HepG2 (cell line): ENCODE measurements around the gene PLD2. TPM values are rescaled to one million over a fixed set of nuclear protein-coding genes. Genes with fewer than 3 reads are reported as not detected.

Experiments used
- CREM ChIP-seq, 2 experiments: sonication (generic) in 1 of 2; formaldehyde crosslinking in 1 of 2; IDR thresholded peaks; 2 replicates each; pipeline versions ENCODE4 v1.4.0 to v1.6.1; 2016 to 2020; ENCODE audit warnings: antibody characterized with exemption in 1 of 2, mild to moderate bottlenecking in 1 of 2, missing genetic modification reagents in 1 of 2
- ELF3 ChIP-seq: IDR thresholded peaks from 2 replicates; pipeline ENCODE4 v1.6.1; 2016; ENCODE audit warnings: missing genetic modification reagents, missing compliant biosample characterization
- FOXA3 ChIP-seq: IDR thresholded peaks from 2 replicates; pipeline ENCODE4 v1.6.1; 2016; ENCODE audit warnings: missing genetic modification reagents, missing compliant biosample characterization
- FOXK1 ChIP-seq: sonication (generic); formaldehyde crosslinking; IDR thresholded peaks from 2 replicates; pipeline ENCODE4 v1.4.0; 2020; ENCODE audit warnings: low read depth, missing genetic modification reagents, borderline replicate concordance
- HDAC2 ChIP-seq: sonication (generic); formaldehyde crosslinking; IDR thresholded peaks from 2 replicates; pipeline ENCODE4 v1.4.0; 2020; ENCODE audit warnings: missing genetic modification reagents
- LCORL ChIP-seq, 2 experiments: fragments of 450-650 bp in 1 of 2; sonication (generic) in 1 of 2; formaldehyde crosslinking in 1 of 2; IDR thresholded peaks; 2 replicates each; pipeline versions ENCODE4 v1.5.0 to v1.6.1; 2017 to 2020; ENCODE audit warnings: antibody characterized with exemption in 1 of 2, missing genetic modification reagents in 1 of 2
- MBD4 ChIP-seq: IDR thresholded peaks from 2 replicates; pipeline ENCODE4 v1.6.1; 2012; ENCODE audit warnings: low read length, inconsistent platforms, borderline replicate concordance
- NCOA2 ChIP-seq: sonication (generic); formaldehyde crosslinking; IDR thresholded peaks from 2 replicates; pipeline ENCODE4 v1.8.0; 2022; ENCODE audit warnings: inconsistent platforms
- NFYC ChIP-seq: IDR thresholded peaks from 2 replicates; pipeline ENCODE4 v1.6.1; 2016; ENCODE audit warnings: missing genetic modification reagents, missing compliant biosample characterization
- PCBP1 ChIP-seq: fragments of 200-400 bp; formaldehyde crosslinking; IDR thresholded peaks from 2 replicates; pipeline ENCODE4 v1.6.1; 2017; ENCODE audit warnings: mild to moderate bottlenecking, low read depth, low read length, borderline replicate concordance
- PHF20 ChIP-seq: sonication (generic); formaldehyde crosslinking; IDR thresholded peaks from 2 replicates; pipeline ENCODE4 v1.5.0; 2020; ENCODE audit warnings: mild to moderate bottlenecking, missing genetic modification reagents
- PHF21A ChIP-seq: sonication (generic); formaldehyde crosslinking; IDR thresholded peaks from 2 replicates; pipeline ENCODE4 v1.5.0; 2020; ENCODE audit warnings: mild to moderate bottlenecking, missing genetic modification reagents
- PRPF4 ChIP-seq: fragments of 200-400 bp; formaldehyde crosslinking; IDR thresholded peaks from 2 replicates; pipeline ENCODE4 v1.6.1; 2016; ENCODE audit warnings: low read length, low read depth; ENCODE audit not compliant: poor library complexity, severe bottlenecking
- PTBP1 ChIP-seq: fragments of 200-400 bp; formaldehyde crosslinking; IDR thresholded peaks from 2 replicates; pipeline ENCODE4 v1.6.1; 2018; ENCODE audit warnings: low read length, low read depth; ENCODE audit not compliant: poor library complexity, severe bottlenecking
- SRSF4 ChIP-seq: fragments of 200-400 bp; formaldehyde crosslinking; IDR thresholded peaks from one replicate; pipeline ENCODE4 v1.6.1; 2018; ENCODE audit warnings: mild to moderate bottlenecking, low read depth, low read length, moderate library complexity; ENCODE audit not compliant: poor library complexity, severe bottlenecking
- TBX2 ChIP-seq: sonication (generic); formaldehyde crosslinking; IDR thresholded peaks from 2 replicates; pipeline ENCODE4 v1.5.0; 2020; ENCODE audit warnings: missing genetic modification reagents, mild to moderate bottlenecking, borderline replicate concordance
- ZBTB38 ChIP-seq: sonication (generic); formaldehyde crosslinking; IDR thresholded peaks from 2 replicates; pipeline ENCODE4 v1.5.1; 2020; ENCODE audit warnings: mild to moderate bottlenecking, missing genetic modification reagents
- ZNF124 ChIP-seq: sonication (generic); formaldehyde crosslinking; IDR thresholded peaks from 2 replicates; pipeline ENCODE4 v1.4.0; 2020; ENCODE audit warnings: missing genetic modification reagents
- ZNF552 ChIP-seq: sonication (generic); formaldehyde crosslinking; IDR thresholded peaks from 2 replicates; pipeline ENCODE4 v1.9.0; 2022; ENCODE audit warnings: missing genetic modification reagents, mild to moderate bottlenecking, borderline replicate concordance
- ZNF788 ChIP-seq: sonication (generic); formaldehyde crosslinking; IDR thresholded peaks from 2 replicates; pipeline ENCODE4 v1.5.0; 2020; ENCODE audit warnings: mild to moderate bottlenecking, missing genetic modification reagents, borderline replicate concordance
- polyA plus RNA-seq, 8 experiments: library from polyadenylated mRNA; depleted of rRNA in 3 of 8; stranded (reverse) in 7 of 8; unstranded in 1 of 8; fragments of >200 nt; fragmentation: Illumina TruSeq in 4 of 8; extraction: Trizol in 4 of 8; gene quantifications; 2 replicates each; pipeline versions ENCODE4 v1.2.1 to v1.2.3, GENCODE V29; 2011 to 2016; ENCODE audit warnings: low read depth in 4 of 8, missing spikeins in 1 of 8, mixed read lengths in 1 of 8; ENCODE audit not compliant: insufficient read depth in 1 of 8
- total RNA-seq, 5 experiments: library from RNA; depleted of rRNA; stranded (reverse); fragments of >200 nt; fragmentation: Illumina TruSeq; extraction: Trizol; gene quantifications; 2 replicates each; pipeline ENCODE4 v1.2.3, GENCODE V29; 2016; ENCODE audit warnings: low read depth in 1 of 5
- TF ChIP-seq, protein P1 (sequence below): sonication (generic); formaldehyde crosslinking; IDR thresholded peaks from 2 replicates; pipeline ENCODE4 v1.4.0; 2020; ENCODE audit warnings: missing genetic modification reagents
- TF ChIP-seq, protein P2 (sequence below): IDR thresholded peaks from 2 replicates; pipeline ENCODE4 v1.4.0; 2020; ENCODE audit warnings: mild to moderate bottlenecking, missing genetic modification reagents

The PLD2 gene
- total and polyA plus RNA-seq, 2 of the 13 experiments (the other 11 are each of a cell fraction or from before 2014, with no cell fraction given): 13.4 to 29.7 TPM

DNA sequence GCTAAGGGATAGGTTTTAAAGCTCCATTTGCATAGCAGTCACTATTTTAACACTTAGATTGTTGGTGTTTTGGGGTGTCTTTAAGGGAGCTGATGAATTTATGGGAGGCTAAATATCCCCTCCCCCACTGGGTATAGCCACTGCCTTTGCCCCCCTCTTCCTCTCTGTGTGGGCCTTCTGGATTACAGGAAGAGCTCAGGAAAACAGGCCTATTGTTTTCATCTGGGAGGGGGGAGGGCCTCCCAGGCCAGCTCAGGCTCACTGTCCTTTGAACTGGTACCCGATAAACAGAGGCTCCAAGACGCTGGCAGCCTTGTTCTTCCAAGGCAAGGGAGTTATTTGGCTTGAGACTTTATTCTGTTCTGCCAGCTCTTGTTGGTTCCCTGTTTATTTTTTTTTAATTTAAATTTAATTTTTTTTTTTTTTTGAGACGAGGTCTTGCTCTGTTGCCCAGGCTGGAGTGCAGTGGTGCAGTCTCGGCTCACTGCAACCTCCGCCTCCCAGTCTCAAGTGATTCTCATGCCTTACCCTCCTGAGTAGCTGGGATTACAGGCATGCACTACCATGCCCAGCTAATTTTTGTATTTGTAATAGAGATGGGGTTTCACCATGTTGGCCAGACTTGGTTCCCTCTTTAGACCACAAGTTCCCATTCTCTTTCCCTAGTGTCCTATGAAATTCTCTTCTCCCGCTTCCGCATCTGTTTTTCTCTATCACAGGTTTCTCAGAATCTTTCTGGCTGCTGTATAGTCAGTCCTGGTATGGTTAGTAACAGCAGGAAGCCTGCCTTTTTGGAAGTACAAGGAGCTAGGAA is 51.3 kb downstream of the PLD2 start (continued):
- TF ChIP-seq PCBP1 (no peak), LCORL (IDR thresholded peaks at IDR 0.05) (no peak), LCORL (CRISPR knock-in tag; IDR thresholded peaks at IDR 0.05) (peak; percentile 61; the same call in 1 of the 2 replicates), TBX2 (CRISPR knock-in tag) (peak; percentile 58), PRPF4 (peak; percentile 66), ZNF124 (CRISPR knock-in tag) (no peak), SRSF4 (no peak), HDAC2 (CRISPR knock-in tag) (0 out of 2 replicates have a peak, but pooled peaks have one; percentile 53), ELF3 (peak; percentile 81), PTBP1 (no peak), NCOA2 (CRISPR knock-in tag) (peak; percentile 62), MBD4 (no peak), ZNF552 (CRISPR knock-in tag) (0 out of 2 replicates have a peak, but pooled peaks have one; percentile 36), FOXA3 (CRISPR knock-in tag) (peak; percentile 44), NFYC (CRISPR knock-in tag) (no peak), PHF21A (CRISPR knock-in tag) (peak; percentile 85), CREM (IDR thresholded peaks at IDR 0.05) (peak; percentile 23; the same call in 1 of the 2 replicates), CREM (CRISPR knock-in tag; IDR thresholded peaks at IDR 0.05) (no peak), FOXK1 (0 out of 2 replicates have a peak, but pooled peaks have one; percentile 8), ZNF788 (CRISPR knock-in tag) (peak; percentile 83; the same call in 1 of the 2 replicates), ZBTB38 (no peak), PHF20 (CRISPR knock-in tag) (0 out of 2 replicates have a peak, but pooled peaks have one; percentile 31)
- TF ChIP-seq, protein P1, sequence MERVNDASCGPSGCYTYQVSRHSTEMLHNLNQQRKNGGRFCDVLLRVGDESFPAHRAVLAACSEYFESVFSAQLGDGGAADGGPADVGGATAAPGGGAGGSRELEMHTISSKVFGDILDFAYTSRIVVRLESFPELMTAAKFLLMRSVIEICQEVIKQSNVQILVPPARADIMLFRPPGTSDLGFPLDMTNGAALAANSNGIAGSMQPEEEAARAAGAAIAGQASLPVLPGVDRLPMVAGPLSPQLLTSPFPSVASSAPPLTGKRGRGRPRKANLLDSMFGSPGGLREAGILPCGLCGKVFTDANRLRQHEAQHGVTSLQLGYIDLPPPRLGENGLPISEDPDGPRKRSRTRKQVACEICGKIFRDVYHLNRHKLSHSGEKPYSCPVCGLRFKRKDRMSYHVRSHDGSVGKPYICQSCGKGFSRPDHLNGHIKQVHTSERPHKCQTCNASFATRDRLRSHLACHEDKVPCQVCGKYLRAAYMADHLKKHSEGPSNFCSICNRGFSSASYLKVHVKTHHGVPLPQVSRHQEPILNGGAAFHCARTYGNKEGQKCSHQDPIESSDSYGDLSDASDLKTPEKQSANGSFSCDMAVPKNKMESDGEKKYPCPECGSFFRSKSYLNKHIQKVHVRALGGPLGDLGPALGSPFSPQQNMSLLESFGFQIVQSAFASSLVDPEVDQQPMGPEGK (CRISPR knock-in tag): peak; percentile 91
- TF ChIP-seq, protein P2, sequence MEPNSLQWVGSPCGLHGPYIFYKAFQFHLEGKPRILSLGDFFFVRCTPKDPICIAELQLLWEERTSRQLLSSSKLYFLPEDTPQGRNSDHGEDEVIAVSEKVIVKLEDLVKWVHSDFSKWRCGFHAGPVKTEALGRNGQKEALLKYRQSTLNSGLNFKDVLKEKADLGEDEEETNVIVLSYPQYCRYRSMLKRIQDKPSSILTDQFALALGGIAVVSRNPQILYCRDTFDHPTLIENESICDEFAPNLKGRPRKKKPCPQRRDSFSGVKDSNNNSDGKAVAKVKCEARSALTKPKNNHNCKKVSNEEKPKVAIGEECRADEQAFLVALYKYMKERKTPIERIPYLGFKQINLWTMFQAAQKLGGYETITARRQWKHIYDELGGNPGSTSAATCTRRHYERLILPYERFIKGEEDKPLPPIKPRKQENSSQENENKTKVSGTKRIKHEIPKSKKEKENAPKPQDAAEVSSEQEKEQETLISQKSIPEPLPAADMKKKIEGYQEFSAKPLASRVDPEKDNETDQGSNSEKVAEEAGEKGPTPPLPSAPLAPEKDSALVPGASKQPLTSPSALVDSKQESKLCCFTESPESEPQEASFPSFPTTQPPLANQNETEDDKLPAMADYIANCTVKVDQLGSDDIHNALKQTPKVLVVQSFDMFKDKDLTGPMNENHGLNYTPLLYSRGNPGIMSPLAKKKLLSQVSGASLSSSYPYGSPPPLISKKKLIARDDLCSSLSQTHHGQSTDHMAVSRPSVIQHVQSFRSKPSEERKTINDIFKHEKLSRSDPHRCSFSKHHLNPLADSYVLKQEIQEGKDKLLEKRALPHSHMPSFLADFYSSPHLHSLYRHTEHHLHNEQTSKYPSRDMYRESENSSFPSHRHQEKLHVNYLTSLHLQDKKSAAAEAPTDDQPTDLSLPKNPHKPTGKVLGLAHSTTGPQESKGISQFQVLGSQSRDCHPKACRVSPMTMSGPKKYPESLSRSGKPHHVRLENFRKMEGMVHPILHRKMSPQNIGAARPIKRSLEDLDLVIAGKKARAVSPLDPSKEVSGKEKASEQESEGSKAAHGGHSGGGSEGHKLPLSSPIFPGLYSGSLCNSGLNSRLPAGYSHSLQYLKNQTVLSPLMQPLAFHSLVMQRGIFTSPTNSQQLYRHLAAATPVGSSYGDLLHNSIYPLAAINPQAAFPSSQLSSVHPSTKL (CRISPR knock-in tag): peak; percentile 83
